GM10248 (cell line): ENCODE measurements around the gene LRRN4CL.
A peak's percentile ranks its signal among the peaks of the same experiment; 100 is the strongest.

Experiments
- CTCF ChIA-PET: fragments of 300-600 bp; sonication (Branson Sonifier 250); formaldehyde crosslinking; extraction: SDS; loops from one replicate; lab custom pipeline; 2021; ENCODE audit warnings: antibody characterized with exemption; lab: Yijun Ruan, JAX
- POLR2A ChIA-PET: fragments of 350-650 bp; sonication (Branson Sonifier 250); formaldehyde crosslinking; extraction: SDS; loops from one replicate; lab custom pipeline; 2020; ENCODE audit warnings: antibody characterized with exemption; lab: Yijun Ruan, JAX
- DNase-seq: peaks from one replicate; pipeline ENCODE4 v3.0.0; 2012; ENCODE audit errors: extremely low spot score
- CTCF ChIP-seq: IDR thresholded peaks from 2 replicates; pipeline ENCODE4 v1.5.1; 2012; ENCODE audit warnings: mild to moderate bottlenecking, low read depth; ENCODE audit errors: extremely low read depth, missing control alignments, control extremely low read depth

The LRRN4CL gene

GRCh38 chr11:62673196-62673525 is 16.2 kb downstream of the LRRN4CL start:
- no peak for DNase-seq
- CTCF ChIA-PET: interaction anchor here (1.3 to 5.1 kb wide), 3 partner anchors 8 to 61 kb away, joined by 4 to 34 read pairs (median 7); partner anchors contain the start of genes C11orf98 and CSKMT
- POLR2A ChIA-PET: interaction anchor here (1.5 to 9.8 kb wide), 2 partner anchors 7 to 99 kb away, joined by 4 to 95 read pairs; partner anchors contain the start of genes C11orf98, CSKMT and EEF1G
- TF ChIP-seq CTCF: no peak

- no peak for TF ChIP-seq CTCF
- DNase-seq: peak; percentile 86
- ChIA-PET CTCF (interaction anchor here (1.0 to 5.1 kb wide), 8 partner anchors 9 to 247 kb away, joined by 3 to 34 read pairs (median 4); partner anchors contain the start of gene LRRN4CL), POLR2A (interaction anchor here (0.6 to 9.8 kb wide), 15 partner anchors 6 to 1671 kb away, joined by 3 to 95 read pairs (median 4); partner anchors contain the start of genes B3GAT3, C11orf98, CSKMT and EEF1G)
These were observed 17.5 kb downstream of the LRRN4CL start, which contains the start of the genes LBHD1 and UQCC3 for GRCh38 chr11:62671608-62672389. Gene LBHD1, minus strand, starts transcription at chr11:62672267. Its CDS starts 2,236 bp downstream, at chr11:62670031. Gene UQCC3, plus strand, starts transcription at chr11:62671673. Its CDS starts 73 bp downstream, at chr11:62671746.

- CTCF ChIA-PET: interaction anchor here (1.2 to 5.1 kb wide), 6 partner anchors 10 to 247 kb away, joined by 3 to 34 read pairs (median 6); no protein-coding TSS in a partner anchor
- POLR2A ChIA-PET: interaction anchor here (0.6 to 1.5 kb wide), 12 partner anchors 18 to 880 kb away, joined by 3 to 10 read pairs (median 4); partner anchors contain the start of genes B3GAT3, GANAB, INTS5 and TUT1
- no peak for DNase-seq
- no peak for TF ChIP-seq CTCF
These were observed 18.1 kb downstream of the LRRN4CL start for GRCh38 chr11:62671236-62671607.

- TF ChIP-seq CTCF: no peak
- ChIA-PET CTCF (interaction anchor here (0.6 to 5.1 kb wide), 6 partner anchors 11 to 117 kb away, joined by 3 to 34 read pairs (median 4); partner anchors contain the start of gene LRRN4CL), POLR2A (interaction anchor here (0.7 to 1.4 kb wide), 2 partner anchors 78 to 513 kb away, joined by 3 to 5 read pairs; partner anchors contain the start of gene TUT1)
- DNase-seq: no peak
These were observed 19.7 kb downstream of the LRRN4CL start for GRCh38 chr11:62669420-62670161.

GRCh38 chr11:62667460-62667859 is 21.9 kb downstream of the LRRN4CL start:
- TF ChIP-seq CTCF: no peak
- ChIA-PET POLR2A (interaction anchor here (0.9 to 3.8 kb wide), 7 partner anchors 9 to 174 kb away, joined by 3 to 95 read pairs (median 6); partner anchors contain the start of genes B3GAT3, INTS5, LBHD1 and TUT1), CTCF (interaction anchor here (1.2 to 2.6 kb wide), 6 partner anchors 9 to 243 kb away, joined by 4 to 12 read pairs (median 6); no protein-coding TSS in a partner anchor)
- DNase-seq: no peak
